ENCODE data around the gene NXT1. TPM values are rescaled to one million over a fixed set of nuclear protein-coding genes. Genes with fewer than 3 reads are reported as not detected.

Gene NXT1
- polyA plus RNA-seq, 1 of the 3 experiments (the other 2 are of a cell fraction) = 28.2 TPM

- TF ChIP-seq IRF3 (IDR thresholded peaks at IDR 0.05; ENCODE audit: low read depth, low read length) (no peak), FOSL2 (IDR thresholded peaks at IDR 0.05; ENCODE audit: borderline replicate concordance, low read depth) (no peak), TEAD4 (IDR thresholded peaks at IDR 0.05; ENCODE audit: borderline replicate concordance, insufficient read depth) (no peak), CHD2 (IDR thresholded peaks at IDR 0.05; ENCODE audit: low read length, partially characterized antibody) (no peak)
These were observed 36.5 kb downstream of the NXT1 start (continued) for GRCh38 chr20:23387118-23387443.

- H3K36me3 ChIP-seq (replicated peaks in 1 of 2; ENCODE audit: control insufficient read depth in 1 of 2, insufficient read depth in 2 of 2, low read length in 1 of 2) = peaks cover 37 to 41% of the 10 kb centered on the region in 2 experiments
- TF ChIP-seq FOSL2 (IDR thresholded peaks at IDR 0.05; ENCODE audit: borderline replicate concordance, low read depth) = no peak
- no peak for TF ChIP-seq FOXJ3 (CRISPR knock-in tag; IDR thresholded peaks at IDR 0.05)
- TF ChIP-seq NFIC (IDR thresholded peaks at IDR 0.05; ENCODE audit: borderline replicate concordance) = no peak
- no peak for TF ChIP-seq TEAD4 (IDR thresholded peaks at IDR 0.05; ENCODE audit: borderline replicate concordance, insufficient read depth)
These were observed 39.6 kb downstream of the NXT1 start for GRCh38 chr20:23390091-23390774.

GRCh38 chr20:23391707-23392310, 41.2 kb downstream of the NXT1 start:
- no peaks in the 10 kb centered on the region for H3K9me2 ChIP-seq
- H3F3A ChIP-seq (replicated peaks; ENCODE audit: insufficient read depth) = no peaks in the 10 kb centered on the region
- H3K36me3 ChIP-seq (replicated peaks in 1 of 2; ENCODE audit: control insufficient read depth in 1 of 2, insufficient read depth in 2 of 2, low read length in 1 of 2) = peaks cover 33 to 43% of the 10 kb centered on the region in 2 experiments
- DNase-seq = no peak
- no peaks in the 10 kb centered on the region for H3K9me3 ChIP-seq
- H3K9ac ChIP-seq = no peak overlapping the region
- no peak overlapping the region for H2AFZ ChIP-seq (ENCODE audit: low read depth)
- CTCF ChIA-PET = interaction anchor here (0.9 to 1.5 kb wide), 2 partner anchors 9 to 18 kb away, joined by 3 read pairs; no protein-coding TSS in a partner anchor
- H4K20me1 ChIP-seq (ENCODE audit: insufficient read depth) = no peaks in the 10 kb centered on the region
- TF ChIP-seq FOSL2 (IDR thresholded peaks at IDR 0.05; ENCODE audit: borderline replicate concordance, low read depth) = no peak
- TF ChIP-seq MXI1 (IDR thresholded peaks at IDR 0.05; ENCODE audit: low read depth, low read length) = no peak
- no peak for TF ChIP-seq NRF1 (IDR thresholded peaks at IDR 0.05; ENCODE audit: low read depth, low read length)
- no peak for TF ChIP-seq FOXJ3 (CRISPR knock-in tag; IDR thresholded peaks at IDR 0.05)
- TF ChIP-seq ZBTB33 (IDR thresholded peaks at IDR 0.05; ENCODE audit: borderline replicate concordance, low read depth) = no peak
- TF ChIP-seq CHD2 (IDR thresholded peaks at IDR 0.05; ENCODE audit: low read length, partially characterized antibody) = no peak
- no peak for TF ChIP-seq FOXM1 (IDR thresholded peaks at IDR 0.05; ENCODE audit: low read depth)
- H3K4me2 ChIP-seq = no peak overlapping the region
- H3K27ac ChIP-seq (ENCODE audit: low read depth in 2 of 2, low read length in 1 of 2) = no peak overlapping the region
- no peak overlapping the region for H3K4me3 ChIP-seq (ENCODE audit: low read depth in 2 of 2, low read length in 1 of 2)
- POLR2A ChIA-PET = no interaction called here
- H3K27me3 ChIP-seq (ENCODE audit: insufficient read depth) = no peaks in the 10 kb centered on the region
- 94% methylated on average over 4 of the region's 4 CpGs for WGBS (ENCODE audit: low lambda C conversion rate)
- peaks cover 5% of the 10 kb centered on the region; the same call in 1 of the 2 replicates for H3K79me2 ChIP-seq (ENCODE audit: insufficient read depth)
- H3K4me1 ChIP-seq (ENCODE audit: control insufficient read depth in 1 of 2, insufficient read depth in 2 of 2, low read depth in 1 of 2, low read length in 1 of 2) = peaks cover under 1% of the 10 kb centered on the region in 2 experiments; a peak in 1 of 4 replicates

More at GRCh38 chr20:23390091-23390774, 39.6 kb downstream of the NXT1 start:
- WGBS (ENCODE audit: low lambda C conversion rate) = 88% methylated on average over 1 of the region's 1 CpG
- no peak overlapping the region for H3K9ac ChIP-seq
- no peaks in the 10 kb centered on the region for H3F3A ChIP-seq (replicated peaks; ENCODE audit: insufficient read depth)
- POLR2A ChIA-PET = no interaction called here
- no peaks in the 10 kb centered on the region for H3K9me3 ChIP-seq
- no peak overlapping the region for H2AFZ ChIP-seq (ENCODE audit: low read depth)
- H3K4me2 ChIP-seq = no peak overlapping the region
- no peaks in the 10 kb centered on the region for H3K27me3 ChIP-seq (ENCODE audit: insufficient read depth)
- H3K79me2 ChIP-seq (ENCODE audit: insufficient read depth) = no peaks in the 10 kb centered on the region
- H3K4me1 ChIP-seq (ENCODE audit: control insufficient read depth in 1 of 2, insufficient read depth in 2 of 2, low read depth in 1 of 2, low read length in 1 of 2) = no peaks in the 10 kb centered on the region
- no peak overlapping the region for H3K27ac ChIP-seq (ENCODE audit: low read depth in 2 of 2, low read length in 1 of 2)
- no peaks in the 10 kb centered on the region for H4K20me1 ChIP-seq (ENCODE audit: insufficient read depth)
- CTCF ChIA-PET = no interaction called here
- H3K4me3 ChIP-seq (ENCODE audit: low read depth in 2 of 2, low read length in 1 of 2) = no peak overlapping the region
- DNase-seq = no peak
- no peaks in the 10 kb centered on the region for H3K9me2 ChIP-seq

Measured in SK-N-SH (cell line).